IPS-NIHi7 (cell line): ENCODE measurements around the gene LDHB.
"Not testable (repeated sequence)": the region's sequence is repeated elsewhere in the genome, so short reads cannot be mapped to it uniquely, and the experiment has no call there.

Experiments
- DNase-seq: peaks from one replicate; pipeline ENCODE4 v3.0.0; 2012; ENCODE audit warnings: mixed read lengths; ENCODE audit errors: extremely low spot score

LDHB gene

GRCh38 chr12:21607701-21608100, 49.9 kb downstream of the LDHB start:
- no peak for DNase-seq

- DNase-seq, result no peak
Measured at GRCh38 chr12:21606175-21606574, 51.5 kb downstream of the LDHB start.

DNA sequence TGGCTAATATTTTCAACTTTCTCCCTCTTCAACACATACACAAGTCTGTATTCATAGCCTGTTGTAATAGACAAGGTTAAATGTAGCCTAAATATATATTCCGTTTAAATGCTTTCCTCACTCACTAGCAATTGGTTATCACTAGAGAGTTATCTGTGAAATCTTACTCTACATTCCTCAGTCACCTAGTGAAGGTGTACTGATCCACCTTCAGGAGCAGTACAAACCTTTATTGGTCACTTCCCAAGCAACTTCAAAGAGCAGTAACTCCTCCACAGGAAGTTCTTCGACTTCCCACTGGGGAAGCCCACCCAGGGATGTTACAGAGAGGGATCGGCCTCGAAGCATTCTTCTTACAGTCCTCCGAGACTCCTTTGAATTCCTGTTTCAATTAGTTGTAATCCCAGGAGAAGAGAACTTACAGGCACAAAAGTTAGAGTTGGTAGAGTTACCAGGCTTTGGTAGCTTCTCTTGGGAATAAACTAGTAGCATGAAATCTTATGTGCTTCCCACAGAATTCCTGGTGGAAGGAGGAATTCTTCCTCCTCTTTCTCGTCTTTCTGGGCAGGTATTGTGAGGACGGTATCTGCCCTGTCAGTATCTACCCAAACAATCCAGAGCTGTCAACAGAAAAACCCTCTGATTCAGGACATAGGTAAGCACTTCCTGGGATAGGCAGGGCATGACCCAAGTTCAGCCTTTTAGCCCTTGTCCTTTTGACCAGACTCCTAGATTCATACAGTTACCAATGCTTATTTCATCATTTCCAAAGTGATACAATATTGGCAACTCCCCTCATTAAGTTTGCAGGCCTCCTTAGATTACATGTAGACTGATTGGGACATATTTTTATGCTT, 53.2 kb downstream of the LDHB start, which contains the start of gene GYS2:
TSS of gene GYS2 (minus strand) at position 603 of the 857 bp plus-strand sequence. CDS start at position 348, 255 bp downstream.
- DNase-seq, result no peak

DNA sequence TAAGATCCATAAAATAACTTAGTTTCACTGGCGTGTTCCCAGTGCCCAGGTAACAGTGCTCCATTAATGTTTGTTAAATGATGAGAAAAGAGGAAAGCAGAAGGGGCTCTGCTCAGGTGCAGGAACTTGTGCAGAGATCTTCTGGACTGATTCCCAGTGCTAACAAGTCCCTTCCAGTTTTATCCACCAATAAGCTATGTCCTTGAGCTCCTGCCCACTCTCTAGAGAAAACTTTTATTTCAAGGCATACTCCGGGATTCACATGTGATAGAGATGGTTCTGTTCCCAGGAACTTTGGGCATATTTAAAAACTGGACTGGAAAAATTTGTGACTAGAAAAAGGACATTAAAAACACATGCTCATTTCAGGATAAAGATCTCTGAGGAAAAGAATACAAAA, 54.9 kb downstream of the LDHB start:
- no peak for DNase-seq

- DNase-seq, result no peak
Measured at GRCh38 chr12:21600196-21600595, 57.4 kb downstream of the LDHB start.

DNA sequence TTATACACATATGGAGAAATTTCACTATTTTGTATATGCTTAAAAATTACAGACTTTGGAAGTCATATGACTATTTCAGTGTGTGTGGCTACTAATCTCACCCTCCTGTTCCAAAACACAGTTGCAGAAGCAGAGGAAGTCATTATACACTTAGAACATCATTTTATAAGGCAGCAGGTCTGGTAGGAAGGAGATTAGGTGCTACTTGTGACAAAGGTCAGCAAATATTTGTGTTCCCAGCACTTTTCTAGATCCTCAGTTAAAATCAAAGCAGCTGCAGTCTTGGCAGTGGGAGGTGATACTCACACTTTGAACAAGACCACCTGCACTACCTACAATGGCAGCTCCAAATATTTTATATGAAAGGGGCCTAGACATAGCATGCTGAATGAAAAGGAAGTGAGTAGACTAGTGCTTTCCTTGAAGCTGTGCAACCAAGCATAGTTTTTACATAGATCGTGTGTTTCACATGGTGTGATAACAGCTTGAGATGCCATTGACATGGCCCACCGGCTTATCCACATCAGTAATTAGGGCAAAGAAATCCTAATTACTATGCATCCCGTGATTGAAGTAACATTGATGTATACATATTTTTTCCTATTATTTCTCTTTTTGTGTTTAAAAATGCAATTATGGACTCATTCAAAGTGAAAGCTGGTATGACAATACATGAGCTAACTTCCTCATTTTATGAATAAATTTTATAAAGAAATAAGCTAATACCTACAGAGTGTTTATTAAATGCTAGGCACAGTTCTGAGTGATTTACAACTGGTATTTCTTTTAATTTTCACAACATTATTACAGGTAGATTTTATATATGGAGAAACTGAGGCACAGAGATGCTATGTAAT, 58.3 kb downstream of the LDHB start:
- DNase-seq, result no peak

DNA sequence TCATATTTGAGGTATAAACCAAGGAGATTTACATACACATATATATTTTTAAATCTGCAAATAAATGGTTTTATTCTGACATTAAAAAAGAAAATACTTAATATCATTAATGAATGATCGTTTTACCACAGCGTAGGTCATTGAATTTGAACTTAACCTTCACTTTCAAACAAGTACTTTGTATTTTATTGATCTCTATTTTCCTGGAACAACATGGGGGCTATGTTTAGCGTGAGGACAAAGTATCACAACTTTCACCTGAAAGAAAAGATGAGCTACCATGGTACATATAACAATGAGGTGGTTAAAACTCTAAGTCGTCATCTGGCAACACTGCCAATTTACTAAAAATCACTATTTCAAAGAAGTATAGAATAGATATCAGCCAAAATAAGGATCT, 59.0 kb downstream of the LDHB start:
- DNase-seq, result no peak

DNA sequence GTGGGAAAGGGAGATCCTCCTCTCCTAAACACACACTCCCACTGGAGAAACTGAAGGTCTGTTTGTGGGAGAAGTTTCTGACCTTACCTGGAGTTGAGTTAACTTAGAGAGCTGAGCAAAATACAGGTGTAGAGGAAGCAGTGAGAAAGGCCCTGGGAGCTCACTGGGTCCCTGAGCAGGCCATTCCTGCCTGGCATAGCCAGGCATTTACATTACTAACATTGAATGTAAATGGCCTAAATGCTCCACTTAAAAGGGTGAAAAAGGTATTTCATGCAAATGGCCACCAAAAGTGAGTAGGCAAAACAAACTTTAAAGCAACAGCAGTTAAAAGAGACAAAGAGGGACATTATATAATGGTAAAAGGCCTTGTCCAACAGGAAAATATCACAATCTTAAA, 62.3 kb downstream of the LDHB start:
- DNase-seq, result not testable (repeated sequence)

- no peak for DNase-seq
Measured at GRCh38 chr12:21585485-21585884, 72.2 kb downstream of the LDHB start.
